C1 segment of cervical spinal cord (tissue), 14 donors: ENCODE data around the gene PDGFA.
A peak's percentile ranks its signal among the peaks of the same experiment; 100 is the strongest.

ENCODE experiments used
- DNase-seq, 14 donors: peaks; one replicate each; lab custom pipeline; 2025; lab: John Stamatoyannopoulos, UW

PDGFA gene

DNA sequence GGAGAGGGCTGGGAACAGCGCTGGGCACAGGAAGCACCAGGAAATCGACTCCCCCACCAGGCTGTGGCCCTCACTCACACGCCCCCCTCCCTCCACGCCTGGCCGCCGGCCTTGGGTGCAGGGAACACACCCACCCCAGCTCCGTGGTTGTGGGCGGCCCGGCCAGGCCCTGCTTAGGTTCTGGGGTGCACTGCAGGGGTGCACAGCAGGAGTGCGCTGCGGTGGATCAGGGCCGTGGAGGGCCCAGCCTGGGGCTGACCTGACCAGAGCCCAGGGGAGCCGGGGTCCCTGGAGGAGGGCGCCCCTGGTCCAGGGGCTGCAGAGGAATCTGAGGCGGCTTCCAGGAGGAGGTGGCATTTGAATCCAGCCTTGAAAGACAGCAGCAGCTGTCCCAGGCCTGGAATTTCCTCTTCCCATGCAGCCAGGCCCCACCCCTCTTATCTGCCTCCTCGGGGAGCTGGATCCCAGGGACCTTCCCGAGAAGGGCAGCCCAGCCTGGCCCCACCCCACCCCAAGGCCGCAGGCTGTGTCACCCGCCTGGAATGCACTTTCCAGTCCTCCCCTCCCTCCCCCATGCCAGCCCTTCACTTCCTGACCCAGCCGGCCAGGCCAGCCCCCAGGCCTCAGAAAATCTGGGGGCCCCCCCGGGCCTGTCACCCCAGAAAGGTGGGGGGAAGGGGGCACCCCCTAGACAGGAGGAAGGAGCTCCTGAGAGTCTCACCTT, 18.4 kb upstream of the PDGFA start:
- DNase-seq, result no peak

DNA sequence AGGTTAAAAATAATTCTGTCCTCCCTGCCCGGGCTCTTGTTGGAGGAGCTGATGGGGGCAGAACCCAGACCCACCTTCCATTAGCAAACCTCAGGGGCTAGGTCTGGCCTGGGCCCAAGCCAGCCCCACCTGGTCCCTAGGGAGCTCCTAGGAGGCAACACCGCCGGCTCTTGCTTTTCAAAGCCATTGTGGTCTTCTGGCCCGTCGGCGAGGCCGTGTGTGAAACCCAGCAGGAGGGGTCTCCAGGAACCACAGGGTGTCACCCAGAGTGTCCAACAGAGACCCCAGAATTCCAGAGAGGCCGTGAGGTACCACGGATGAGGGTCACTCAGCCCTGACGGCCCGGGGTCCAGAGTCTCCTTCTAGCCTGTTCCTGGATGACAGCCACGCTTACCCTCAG, 16.6 kb upstream of the PDGFA start:
- no peak for DNase-seq

DNA sequence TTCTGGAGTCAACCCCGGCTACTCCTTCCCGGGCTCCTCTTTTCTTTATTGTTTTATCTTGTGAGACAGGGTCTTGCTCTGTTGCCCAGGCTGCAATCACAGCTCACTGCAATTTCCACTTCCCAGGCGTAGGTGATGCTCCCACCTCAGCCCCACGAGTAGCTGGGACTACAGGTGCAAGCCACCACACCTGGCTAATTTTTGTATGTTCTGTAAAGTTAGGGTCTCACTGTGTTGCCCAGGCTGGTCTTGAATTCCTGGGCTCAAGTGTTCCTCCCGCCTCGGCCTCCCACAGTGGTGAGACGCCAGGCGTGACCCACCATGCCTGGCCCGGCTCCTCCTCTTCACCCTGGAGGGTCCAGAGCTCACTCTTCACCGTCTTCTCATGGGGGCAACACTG, 15.3 kb upstream of the PDGFA start:
- DNase-seq, result no peak

DNA sequence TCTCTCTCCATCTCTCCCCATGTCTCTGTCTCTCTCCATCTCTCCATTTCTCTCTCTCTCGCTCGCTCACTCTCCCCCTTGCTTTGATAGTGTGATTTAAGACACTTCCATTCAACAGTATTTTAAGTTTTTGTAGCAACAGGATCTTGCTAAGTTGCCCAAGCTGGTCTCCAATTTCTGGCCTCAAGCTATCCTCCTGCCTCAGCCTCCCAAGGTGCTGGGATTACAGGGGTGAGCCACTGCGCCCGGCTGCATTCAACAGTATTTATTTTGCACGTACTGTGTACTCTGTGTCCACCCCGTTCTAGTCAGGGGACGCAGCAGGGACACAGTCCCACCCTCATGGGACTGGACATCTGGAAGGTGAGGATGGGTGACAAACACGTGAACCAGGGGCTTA, 14.4 kb upstream of the PDGFA start:
- DNase-seq, result no peak

DNA sequence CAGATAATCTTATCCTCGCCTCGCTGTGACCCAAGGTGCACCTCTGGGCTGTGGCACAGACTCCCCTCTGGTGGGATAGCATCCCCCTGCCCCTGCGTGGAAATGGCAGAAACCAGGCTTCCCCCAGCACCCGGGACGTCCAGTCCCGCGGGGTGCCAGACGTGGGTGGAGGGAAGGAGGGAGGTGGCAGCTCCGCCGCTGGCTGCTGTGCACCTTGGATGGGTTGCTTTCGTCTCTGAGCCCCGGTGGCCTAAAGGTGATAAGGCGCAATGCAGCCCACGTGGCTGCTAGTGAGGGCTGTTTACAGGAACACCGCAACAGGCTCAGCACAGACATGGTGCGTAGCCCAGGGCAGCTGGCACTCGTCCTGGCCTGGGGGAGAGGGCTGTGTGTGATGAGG, 13.6 kb upstream of the PDGFA start:
- no peak for DNase-seq

DNA sequence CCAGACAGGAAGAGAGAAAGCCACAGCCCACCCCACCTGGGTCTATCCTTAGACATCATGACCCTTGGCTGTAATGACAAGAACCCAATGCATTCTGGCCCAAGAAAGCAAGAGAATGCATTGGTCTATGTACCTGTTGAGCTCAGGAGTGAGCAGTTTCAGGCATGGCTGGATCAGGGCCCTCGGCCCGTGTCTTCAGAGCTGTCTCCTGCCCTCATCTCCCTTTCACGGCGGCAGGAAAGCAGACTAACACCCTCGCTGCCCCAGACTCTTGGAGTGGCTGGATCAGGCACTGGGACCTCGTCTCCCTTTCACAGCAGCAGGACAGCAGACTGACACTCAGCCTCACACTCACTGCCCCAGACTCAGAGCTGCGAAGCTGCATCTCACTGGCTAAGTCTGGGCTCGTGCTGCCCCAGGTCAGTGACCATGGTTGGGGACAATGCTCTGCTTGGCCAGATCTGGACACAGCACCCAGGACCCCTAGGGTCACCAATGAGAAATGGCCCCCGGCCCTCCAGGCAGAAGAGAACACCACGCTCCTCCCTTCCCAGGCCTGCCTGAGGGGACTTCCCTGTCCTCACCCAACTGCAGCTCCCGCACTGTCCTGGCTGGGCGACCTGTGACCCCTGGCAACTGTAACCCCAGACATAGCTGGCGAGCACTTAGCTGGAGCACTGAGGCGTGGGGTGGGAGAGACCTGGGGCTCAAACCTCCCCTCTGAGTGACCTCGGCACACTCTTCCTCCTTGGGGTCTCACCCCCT, 12.9 kb upstream of the PDGFA start:
- DNase-seq, result no peak

DNA sequence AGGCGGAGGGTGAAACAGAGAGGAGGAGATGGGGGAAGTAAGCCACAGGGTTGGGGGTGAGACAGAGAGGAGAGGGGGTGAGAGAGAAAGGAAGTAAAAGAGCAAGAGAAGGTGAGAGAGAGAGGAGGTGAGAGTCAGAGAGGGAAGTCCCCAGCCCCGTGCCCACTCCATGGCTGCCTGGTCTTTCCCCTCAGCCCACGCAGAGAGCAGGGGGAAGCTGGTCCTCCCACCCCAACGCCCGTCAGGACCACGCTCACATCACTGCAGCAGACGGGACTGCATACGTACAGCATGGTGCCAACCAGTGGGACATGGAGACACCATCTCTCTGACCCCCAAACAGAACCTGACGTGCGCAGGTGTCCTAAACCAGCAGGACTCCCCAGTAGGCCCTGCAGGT, 12.1 kb upstream of the PDGFA start:
- no peak for DNase-seq

DNA sequence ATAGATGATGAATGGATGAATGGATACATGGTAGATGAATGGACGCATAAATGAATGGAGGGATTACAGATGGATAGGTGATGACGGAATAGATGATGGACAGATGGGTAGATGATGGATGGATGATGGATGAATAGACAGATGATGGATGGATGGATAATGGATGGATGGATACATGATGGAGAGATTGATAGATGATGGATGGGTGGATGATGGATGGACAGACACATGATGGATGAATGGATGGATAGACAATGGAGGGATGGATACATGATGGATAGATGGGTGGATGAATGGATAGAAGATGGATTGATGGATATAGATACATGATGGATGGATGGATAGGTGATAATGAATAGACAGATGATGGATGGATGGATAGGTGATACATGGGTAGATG, 8.8 kb upstream of the PDGFA start:
- DNase-seq, result no peak

DNA sequence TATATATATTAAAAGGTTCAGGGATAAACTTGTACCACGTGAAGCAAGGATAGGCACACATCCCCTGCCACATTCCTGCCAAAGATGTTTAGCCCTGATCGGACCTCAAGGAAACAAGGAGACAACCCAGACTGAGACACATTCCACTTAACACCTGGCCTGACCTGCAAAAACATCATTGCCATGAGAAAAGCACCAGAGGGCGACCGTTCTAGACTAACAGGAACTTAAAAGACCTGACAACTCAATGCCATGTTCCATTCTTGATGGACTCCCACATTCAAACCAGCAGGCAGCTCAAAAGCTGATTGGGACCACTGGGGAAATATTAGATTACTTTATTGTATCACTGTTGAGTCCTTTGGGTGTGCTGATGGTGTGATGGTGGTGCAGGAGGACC, 8.1 kb upstream of the PDGFA start:
- no peak for DNase-seq

DNA sequence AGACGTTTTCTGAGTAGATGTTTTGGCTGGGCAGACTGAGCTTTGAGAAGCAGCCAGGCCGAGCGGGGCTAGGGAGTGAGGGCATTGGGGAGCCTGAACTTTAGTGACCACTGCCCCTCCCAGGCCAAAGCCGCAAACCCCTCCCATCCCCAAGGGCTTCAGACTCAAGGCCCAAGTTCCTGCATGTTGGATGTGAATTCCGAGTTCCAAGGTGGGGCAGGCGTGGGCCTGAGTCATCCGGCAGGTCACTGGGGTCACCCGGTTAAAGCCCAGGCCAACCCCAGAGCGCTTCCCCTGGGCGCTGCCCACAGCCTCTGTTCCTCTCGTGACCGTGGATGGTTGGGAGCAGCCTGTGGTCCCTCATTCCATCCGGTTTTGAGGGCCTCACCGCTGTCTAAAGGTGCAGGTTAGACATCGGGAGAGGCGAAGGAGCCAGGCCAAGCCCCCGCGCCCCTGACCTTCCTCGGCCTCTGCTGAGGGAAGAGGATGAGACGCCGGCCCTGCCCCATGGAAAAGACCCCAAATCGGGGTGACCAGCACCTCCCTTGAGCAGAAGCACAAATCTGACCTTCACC, 6.9 kb upstream of the PDGFA start:
- no peak for DNase-seq

DNA sequence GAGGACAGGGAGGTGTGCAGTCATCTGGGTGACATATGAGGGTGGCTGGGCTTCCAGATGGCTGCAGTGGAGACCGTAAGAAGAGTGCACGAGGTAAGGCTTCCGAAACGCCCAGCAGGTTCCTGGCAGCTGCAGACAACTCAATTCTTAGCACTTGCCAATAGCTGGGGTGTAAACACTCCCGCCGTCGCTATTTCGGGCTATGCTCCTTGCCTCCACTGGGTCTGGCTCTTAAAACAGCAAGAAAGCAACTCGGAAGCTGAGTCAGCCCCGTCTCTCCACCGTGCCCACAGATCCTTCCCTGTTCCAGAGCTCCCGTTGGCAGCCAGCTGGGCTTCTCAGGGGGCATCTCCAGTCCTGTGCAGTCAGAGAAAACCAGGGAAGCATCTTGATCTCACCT, 6.1 kb upstream of the PDGFA start:
- no peak for DNase-seq

DNA sequence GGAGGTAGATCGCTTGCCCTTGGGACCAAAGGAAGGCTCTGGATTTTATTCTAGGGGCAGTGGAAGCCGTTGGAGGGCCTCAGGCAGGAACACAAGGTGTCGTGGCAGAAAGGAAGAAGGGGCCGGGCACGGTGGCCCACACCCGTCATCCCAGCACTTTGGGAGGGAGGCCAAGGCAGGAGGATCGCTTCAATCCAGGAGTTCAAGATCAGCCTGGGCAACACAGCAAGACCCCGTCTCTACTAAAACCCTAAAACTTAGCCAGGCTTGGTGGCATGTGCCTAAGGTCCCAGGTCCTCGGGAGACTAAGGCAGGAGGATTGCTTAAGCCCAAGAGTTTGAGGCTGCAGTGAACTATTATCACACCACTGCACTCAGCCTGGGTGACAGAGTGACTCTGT, 5.2 kb upstream of the PDGFA start:
- no peak for DNase-seq

DNA sequence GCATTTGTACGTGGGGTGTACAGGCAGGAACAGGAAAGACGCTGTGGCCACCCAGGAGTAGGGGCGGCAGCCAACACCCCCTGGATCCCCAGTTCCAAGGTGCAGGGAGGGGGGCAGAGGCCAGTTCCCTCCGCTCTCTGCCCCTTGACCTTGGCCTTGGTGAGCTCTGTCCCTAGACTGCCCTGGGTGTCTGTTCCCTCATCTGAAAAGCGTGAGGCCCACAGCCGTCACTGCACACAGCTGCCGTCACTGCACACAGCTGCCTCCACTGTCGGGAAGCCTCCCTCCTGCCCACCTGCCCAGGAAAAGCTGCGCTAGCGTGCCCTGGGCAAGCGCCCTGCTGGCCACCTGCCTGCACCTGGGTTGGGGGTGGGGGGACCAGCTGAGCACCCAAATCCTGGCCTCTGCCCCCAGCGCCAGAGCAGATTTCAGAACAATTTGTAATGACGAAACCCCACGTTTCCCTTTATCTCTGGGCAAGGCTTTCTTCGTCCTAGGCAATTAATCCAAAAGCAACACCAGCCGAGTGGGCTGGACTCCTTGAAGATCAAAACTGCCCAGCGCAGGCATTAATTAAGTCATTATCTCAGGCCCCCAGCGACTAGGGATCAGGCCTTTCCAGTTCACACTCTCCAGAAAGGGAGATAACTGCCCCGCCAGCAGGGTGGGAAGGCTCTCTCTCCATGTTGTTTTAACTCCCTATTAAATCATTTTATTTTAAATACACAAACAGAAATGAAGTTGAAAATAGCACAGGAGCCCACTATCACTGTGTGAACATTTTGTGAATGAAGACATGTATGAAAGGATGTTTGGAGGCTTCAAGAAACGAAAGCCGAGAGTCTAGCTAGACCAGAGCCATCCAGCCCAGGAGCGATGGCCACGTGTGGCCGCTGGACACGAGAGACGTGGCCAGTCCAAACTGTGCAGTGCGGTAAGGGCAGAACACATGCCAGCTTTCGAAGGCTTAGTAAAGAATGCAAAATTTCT, 4.0 kb upstream of the PDGFA start:
- no peak for DNase-seq

DNA sequence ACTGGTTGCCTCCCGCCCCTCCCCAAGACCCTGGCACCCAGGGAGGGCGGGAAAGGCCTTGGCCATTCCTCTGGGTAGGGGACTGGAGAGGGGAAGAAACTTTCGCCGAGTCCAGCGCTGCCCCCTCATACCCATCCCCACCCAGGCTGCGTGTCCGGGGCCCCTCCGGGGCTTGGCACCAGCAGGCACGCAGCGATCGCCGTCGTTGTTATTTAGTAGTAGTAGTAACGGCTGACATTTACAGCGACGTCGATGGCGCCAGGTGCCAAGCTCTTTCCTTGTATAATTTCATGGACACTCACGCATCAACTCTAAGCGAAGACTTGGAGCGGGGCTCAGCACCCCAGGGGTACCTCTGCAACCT, 3.3 kb upstream of the PDGFA start:
- no peak for DNase-seq

DNA sequence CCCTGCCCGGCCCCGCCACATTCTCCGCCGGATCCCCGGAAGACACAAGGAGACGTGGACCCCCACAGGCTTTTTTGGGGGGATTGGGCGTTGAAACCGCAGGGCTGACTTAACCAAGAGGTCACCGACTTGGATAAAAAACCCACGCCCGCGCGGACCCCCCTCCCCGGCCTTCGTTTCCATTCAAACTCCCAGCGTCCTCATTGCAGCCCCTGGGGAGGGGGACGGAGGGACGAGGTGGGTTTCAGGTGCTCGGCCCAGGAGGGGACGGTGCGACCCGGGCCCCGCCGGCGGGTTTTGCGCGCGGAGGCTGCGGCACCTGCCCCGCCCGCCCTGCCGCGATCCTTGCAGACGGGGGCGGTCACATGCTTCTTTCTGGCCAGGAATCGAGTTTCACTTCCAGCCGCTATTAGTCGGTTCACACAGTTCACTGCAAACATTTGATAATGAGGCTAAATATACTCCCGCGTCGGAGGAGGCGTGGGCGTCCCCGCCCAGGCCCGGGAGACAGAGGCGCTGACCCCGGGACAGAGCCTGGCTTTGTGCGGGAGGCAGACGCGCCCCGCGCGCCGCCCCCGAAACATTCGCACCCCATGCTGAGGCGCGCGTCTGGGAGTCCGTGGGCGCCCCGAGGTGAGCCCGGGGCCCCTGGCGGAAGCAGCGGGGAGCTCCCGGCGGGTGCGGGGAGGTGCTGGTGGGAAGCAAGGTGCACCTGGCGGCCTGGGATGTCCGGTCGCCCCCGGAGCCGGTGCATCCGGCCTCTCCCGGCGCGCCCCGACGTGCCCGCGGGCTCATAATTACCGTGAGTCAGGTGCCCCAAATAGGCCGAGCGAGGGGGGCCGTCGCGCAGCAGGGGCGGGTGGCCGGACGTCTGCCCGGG, 2.7 kb upstream of the PDGFA start:
- DNase-seq, result peak in 6 of 14 donors; percentile 9 to 51 (median 26)

DNA sequence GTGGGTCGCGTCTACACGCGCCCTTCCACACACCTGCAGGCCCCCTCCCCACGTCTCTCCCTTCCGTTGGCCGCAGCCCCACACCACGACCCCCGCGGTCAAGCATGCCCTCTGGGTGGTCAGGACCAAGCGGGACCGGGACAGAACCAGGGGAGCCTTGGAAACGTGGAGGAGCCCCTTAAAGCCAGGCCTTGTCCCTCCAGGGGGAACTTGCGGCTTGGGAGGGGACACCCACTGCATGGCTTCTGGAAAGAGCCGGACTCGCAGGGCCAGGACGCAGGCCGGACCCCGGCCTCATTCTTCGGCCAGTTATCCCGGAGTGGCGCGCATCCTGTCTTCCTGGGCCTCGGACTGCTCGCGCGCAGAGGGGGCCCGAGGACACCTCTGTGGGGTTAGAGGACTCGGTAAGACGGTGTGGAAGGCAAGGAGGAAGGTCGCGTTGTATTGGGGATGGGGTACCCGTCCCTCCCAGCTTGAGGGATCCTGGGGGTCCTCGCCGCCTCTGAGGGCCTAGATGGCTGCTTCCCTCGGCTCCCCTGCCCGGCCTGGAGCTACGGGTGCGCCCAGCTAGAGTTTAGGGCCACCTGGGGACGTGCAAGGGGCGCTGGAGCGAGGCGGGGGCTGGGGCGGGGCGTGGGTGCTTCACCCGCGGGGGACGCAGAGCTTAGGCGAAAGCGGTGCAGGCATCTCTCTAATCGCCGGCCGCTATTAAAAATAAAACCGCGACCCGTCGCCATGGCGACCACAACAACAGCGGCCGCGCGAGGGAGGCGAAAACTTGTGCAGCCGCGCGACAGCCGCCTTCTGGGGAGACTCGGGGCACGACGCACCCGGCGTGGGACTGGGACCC, 1.8 kb upstream of the PDGFA start:
- no peak for DNase-seq

DNA sequence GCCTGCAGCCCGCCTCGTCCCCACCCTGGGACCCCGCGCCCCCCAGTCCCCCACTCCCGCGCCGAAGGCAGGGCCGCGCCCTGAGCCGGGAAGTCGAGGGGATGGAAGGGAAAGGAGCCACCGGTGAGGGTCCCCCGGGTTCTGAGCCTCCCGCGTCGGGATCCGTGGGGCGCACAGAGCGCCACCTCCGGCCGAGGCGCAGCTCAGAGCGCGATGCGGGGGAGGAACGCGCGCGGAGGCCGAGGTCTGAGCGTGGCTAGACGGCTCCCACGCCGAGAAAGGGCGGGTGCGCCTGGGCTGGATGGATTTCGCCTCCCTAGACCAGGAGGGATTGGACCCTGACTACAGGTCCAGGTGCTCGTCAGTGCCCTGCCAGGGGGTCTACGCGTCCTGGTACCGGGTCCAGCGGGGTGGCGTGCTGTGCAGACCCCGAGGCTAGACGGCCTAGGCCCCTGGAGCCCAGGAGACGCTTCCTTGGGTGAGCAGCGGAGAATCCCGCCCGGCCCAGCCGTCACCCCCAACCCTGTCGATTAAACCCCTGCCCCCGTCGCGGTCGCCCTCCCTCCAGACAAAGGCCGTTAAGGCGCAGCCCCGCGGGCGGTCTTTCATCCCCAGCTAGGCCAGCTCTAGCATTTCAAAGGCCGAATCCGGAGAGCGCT, 986 bp upstream of the PDGFA start:
- no peak for DNase-seq

DNA sequence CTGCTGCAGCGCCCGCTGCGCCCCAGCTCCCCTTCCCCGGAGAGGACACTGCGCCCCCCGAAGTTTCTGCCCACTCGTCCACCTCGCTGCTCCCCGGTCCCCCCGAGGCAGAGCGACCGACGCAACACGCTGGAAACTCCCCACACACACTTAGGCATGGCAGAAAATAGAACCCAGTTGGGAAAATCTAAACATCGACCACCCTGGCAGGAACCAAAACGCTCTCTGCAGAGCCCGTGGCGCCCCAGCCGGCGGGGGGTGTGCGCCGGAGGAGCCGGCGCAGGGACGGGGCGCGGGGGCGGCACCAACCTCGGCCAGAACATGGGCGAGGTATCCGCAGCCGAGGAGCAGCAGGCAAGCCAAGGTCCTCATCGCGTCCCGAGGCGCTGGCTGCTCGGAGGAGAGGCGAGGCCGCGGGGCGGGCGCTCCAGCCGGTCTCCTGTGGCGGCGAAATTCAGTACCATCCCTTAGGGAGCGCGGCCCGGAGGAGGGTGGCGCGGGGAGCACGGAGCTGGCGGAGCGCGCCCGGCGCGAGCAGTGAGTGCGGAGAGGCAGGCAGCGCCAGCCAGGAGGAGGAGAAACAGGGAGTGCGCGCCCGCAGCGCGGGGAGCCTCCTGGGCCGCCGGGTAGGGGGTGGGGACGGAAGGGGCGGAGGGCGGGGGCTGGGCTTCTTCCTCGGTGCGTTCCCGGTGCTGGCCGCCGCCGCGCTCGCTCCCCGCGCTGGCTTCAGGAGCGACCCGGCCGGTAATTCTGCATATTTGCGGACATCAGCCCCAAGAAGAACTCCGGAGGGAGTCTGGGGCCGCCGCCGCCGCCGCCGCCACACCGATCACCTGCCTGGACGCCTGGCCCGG, 789 bp downstream of the PDGFA start:
- DNase-seq, result peak in 13 of 14 donors; percentile 35 to 87 (median 73)
